HG03196 (cell line): ENCODE results near the gene OSTC.
"Not testable (repeated sequence)": the region's sequence is repeated elsewhere in the genome, so short reads cannot be mapped to it uniquely, and the experiment has no call there.

Experiments
- ATAC-seq: cut with Tn5 transposase; IDR thresholded peaks from one replicate; pipeline ENCODE4 v1.9.1; 2021; ENCODE audit not compliant: unreplicated experiment

Gene OSTC

GRCh38 chr4:108710578-108710977 is 60.2 kb downstream of the OSTC start:
- not testable (repeated sequence) for ATAC-seq

- ATAC-seq: no peak
Measured at GRCh38 chr4:108714880-108715279, 64.5 kb downstream of the OSTC start.

- no peak for ATAC-seq
Measured at GRCh38 chr4:108716340-108716739, 65.9 kb downstream of the OSTC start.

DNA sequence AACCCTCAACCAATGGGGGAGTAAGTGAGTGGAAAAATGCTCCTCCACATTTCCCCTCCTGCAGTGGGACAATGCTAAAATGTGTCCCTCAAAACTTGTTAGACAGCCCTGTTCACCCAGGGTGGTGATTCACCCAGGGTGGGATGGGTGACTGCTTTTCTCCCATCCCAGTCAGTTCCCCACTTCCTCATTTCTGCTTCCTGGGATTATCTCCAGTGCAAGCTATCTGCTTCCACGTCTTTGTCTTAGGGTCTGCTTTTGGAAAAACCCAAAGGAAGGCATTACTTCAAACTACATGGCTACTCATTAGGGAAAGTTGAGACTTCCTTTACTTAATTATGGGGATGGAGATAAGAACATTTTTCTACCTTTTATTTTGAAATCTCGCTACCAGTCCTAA is 67.0 kb downstream of the OSTC start:
- ATAC-seq: no peak
